ENCODE data around the gene KCNH8.

- TF ChIP-seq GATA2 (IDR thresholded peaks at IDR 0.05; ENCODE audit: low read depth, low read length) (no peak), GATA3 (IDR thresholded peaks at IDR 0.05; ENCODE audit: low read depth, low read length) (no peak)
These were observed 357.9 kb downstream of the KCNH8 start for GRCh38 chr3:19506171-19506570.

All from SH-SY5Y (cell line).